ENCODE measurements around the gene PIK3R1. TPM values are rescaled to one million over a fixed set of nuclear protein-coding genes. Genes with fewer than 3 reads are reported as not detected.

PIK3R1 gene
- polyA plus RNA-seq, 1 donor (not counting 4 experiments of a cell fraction or from before 2014, with no cell fraction given) = 16.7 TPM

GRCh38 chr5:68277431-68277830, 61.9 kb downstream of the PIK3R1 start:
- H4K20me1 ChIP-seq (ENCODE audit: control insufficient read depth, extremely low read depth, insufficient read depth, low read length) = no peaks in the 10 kb centered on the region
- no peaks in the 10 kb centered on the region for H3K27me3 ChIP-seq (ENCODE audit: control insufficient read depth, extremely low read depth, insufficient read depth, low read length)
- no peaks in the 10 kb centered on the region for H3K9me3 ChIP-seq (ENCODE audit: control insufficient read depth, low read depth, low read length)
- H3K36me3 ChIP-seq (ENCODE audit: control insufficient read depth in 2 of 2, extremely low read depth in 1 of 2, insufficient read depth in 2 of 2, low read length in 2 of 2) = peaks cover 7 to 25% of the 10 kb centered on the region in 2 experiments
- no peaks in the 10 kb centered on the region for H3K9me1 ChIP-seq (ENCODE audit: control insufficient read depth, extremely low read depth, insufficient read depth, low read length)
- H3K9ac ChIP-seq (ENCODE audit: control insufficient read depth, extremely low read depth, insufficient read depth, low read length) = no peak overlapping the region
- H3K4me2 ChIP-seq (ENCODE audit: control insufficient read depth, extremely low read depth, insufficient read depth, low read depth, low read length) = peak overlapping the region; percentile 37
- peak; percentile 77 for FAIRE-seq
- H3K27ac ChIP-seq (ENCODE audit: control insufficient read depth, insufficient read depth, low read length) = peak overlapping the region; percentile 19
- H2AFZ ChIP-seq (ENCODE audit: control insufficient read depth, low read length) = no peak overlapping the region
- H3K4me1 ChIP-seq (ENCODE audit: control insufficient read depth, extremely low read depth, insufficient read depth, low read length) = peaks cover 31% of the 10 kb centered on the region
- H3K4me3 ChIP-seq (ENCODE audit: control insufficient read depth in 2 of 3, extremely low read depth in 1 of 3, insufficient read depth in 2 of 3, low read depth in 1 of 3, low read length in 3 of 3) = no peak overlapping the region
- peaks cover 3% of the 10 kb centered on the region for H3K79me2 ChIP-seq (ENCODE audit: control insufficient read depth, insufficient read depth, low read length)
- dilution Hi-C loops (cut with MboI; ENCODE audit: extremely low pct_ligation_motif_present, low sequenced_read_pairs) = no loop called here
- no peak for DNase-seq (ENCODE audit: low read depth, low spot score)
- TF ChIP-seq, protein P1, sequence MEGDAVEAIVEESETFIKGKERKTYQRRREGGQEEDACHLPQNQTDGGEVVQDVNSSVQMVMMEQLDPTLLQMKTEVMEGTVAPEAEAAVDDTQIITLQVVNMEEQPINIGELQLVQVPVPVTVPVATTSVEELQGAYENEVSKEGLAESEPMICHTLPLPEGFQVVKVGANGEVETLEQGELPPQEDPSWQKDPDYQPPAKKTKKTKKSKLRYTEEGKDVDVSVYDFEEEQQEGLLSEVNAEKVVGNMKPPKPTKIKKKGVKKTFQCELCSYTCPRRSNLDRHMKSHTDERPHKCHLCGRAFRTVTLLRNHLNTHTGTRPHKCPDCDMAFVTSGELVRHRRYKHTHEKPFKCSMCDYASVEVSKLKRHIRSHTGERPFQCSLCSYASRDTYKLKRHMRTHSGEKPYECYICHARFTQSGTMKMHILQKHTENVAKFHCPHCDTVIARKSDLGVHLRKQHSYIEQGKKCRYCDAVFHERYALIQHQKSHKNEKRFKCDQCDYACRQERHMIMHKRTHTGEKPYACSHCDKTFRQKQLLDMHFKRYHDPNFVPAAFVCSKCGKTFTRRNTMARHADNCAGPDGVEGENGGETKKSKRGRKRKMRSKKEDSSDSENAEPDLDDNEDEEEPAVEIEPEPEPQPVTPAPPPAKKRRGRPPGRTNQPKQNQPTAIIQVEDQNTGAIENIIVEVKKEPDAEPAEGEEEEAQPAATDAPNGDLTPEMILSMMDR (optimal IDR thresholded peaks at IDR 0.05 in 1 of 3, IDR thresholded peaks at IDR 0.05 in 1 of 3, conservative IDR thresholded peaks at IDR 0.05 in 1 of 3; ENCODE audit: extremely low read depth in 1 of 3, insufficient read depth in 2 of 3, low read length in 3 of 3) = no peak
- no peak for TF ChIP-seq EZH2 (IDR thresholded peaks at IDR 0.05; ENCODE audit: low read length)

GRCh38 chr5:68279984-68280383, 64.4 kb downstream of the PIK3R1 start:
- Histone ChIP-seq H3K4me1 (ENCODE audit: control insufficient read depth, extremely low read depth, insufficient read depth, low read length) (peaks cover 16% of the 10 kb centered on the region), H3K36me3 (ENCODE audit: control insufficient read depth in 2 of 2, extremely low read depth in 1 of 2, insufficient read depth in 2 of 2, low read length in 2 of 2) (peaks cover 7 to 25% of the 10 kb centered on the region in 2 experiments), H3K79me2 (ENCODE audit: control insufficient read depth, insufficient read depth, low read length) (no peaks in the 10 kb centered on the region), H4K20me1 (ENCODE audit: control insufficient read depth, extremely low read depth, insufficient read depth, low read length) (no peaks in the 10 kb centered on the region), H3K9me1 (ENCODE audit: control insufficient read depth, extremely low read depth, insufficient read depth, low read length) (no peaks in the 10 kb centered on the region), H2AFZ (ENCODE audit: control insufficient read depth, low read length) (no peak overlapping the region), H3K27me3 (ENCODE audit: control insufficient read depth, extremely low read depth, insufficient read depth, low read length) (no peaks in the 10 kb centered on the region), H3K4me3 (ENCODE audit: control insufficient read depth in 2 of 3, extremely low read depth in 1 of 3, insufficient read depth in 2 of 3, low read depth in 1 of 3, low read length in 3 of 3) (no peak overlapping the region), H3K9ac (ENCODE audit: control insufficient read depth, extremely low read depth, insufficient read depth, low read length) (no peak overlapping the region), H3K9me3 (ENCODE audit: control insufficient read depth, low read depth, low read length) (no peaks in the 10 kb centered on the region), H3K27ac (ENCODE audit: control insufficient read depth, insufficient read depth, low read length) (no peak overlapping the region), H3K4me2 (ENCODE audit: control insufficient read depth, extremely low read depth, insufficient read depth, low read depth, low read length) (no peak overlapping the region)
- DNase-seq (ENCODE audit: low read depth, low spot score) (no peak), FAIRE-seq (no peak)
- no peak for TF ChIP-seq EZH2 (IDR thresholded peaks at IDR 0.05; ENCODE audit: low read length)
- TF ChIP-seq, protein P1 (optimal IDR thresholded peaks at IDR 0.05 in 1 of 3, IDR thresholded peaks at IDR 0.05 in 1 of 3, conservative IDR thresholded peaks at IDR 0.05 in 1 of 3; ENCODE audit: extremely low read depth in 1 of 3, insufficient read depth in 2 of 3, low read length in 3 of 3) = no peak
- dilution Hi-C loops (cut with MboI; ENCODE audit: extremely low pct_ligation_motif_present, low sequenced_read_pairs) = no loop called here

Measured in keratinocyte (primary cell).